ENCODE data around the gene POLG.
"Not testable (repeated sequence)": the region's sequence is repeated elsewhere in the genome, so short reads cannot be mapped to it uniquely, and the experiment has no call there.

Gene POLG

GRCh38 chr15:89301304-89302089 is 33.1 kb downstream of the POLG start:
- H3K27ac ChIP-seq, result no peak overlapping the region
- no peak for DNase-seq (ENCODE audit: low read depth, low spot score)

DNA sequence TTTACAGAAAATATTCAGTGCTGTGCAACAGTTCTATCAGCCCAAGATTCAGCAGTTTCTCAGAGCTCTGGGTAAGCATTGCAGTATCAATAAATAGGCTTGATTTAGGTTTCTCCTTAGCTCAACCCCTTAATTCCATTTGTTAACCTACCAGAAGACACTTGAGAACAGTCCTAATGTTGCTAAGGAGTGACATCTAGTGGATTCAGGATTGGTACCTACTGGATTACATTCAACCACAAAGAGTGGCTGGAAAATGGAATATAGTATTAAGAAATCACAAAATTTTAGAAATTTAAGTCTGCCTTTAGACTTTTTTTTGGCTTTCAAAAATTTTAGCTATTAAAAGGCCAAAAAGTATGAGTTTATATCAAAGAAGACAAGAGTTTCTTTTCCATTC is 34.7 kb downstream of the POLG start:
- H3K27ac ChIP-seq, result no peak overlapping the region
- no peak for DNase-seq (ENCODE audit: low read depth, low spot score)

DNA sequence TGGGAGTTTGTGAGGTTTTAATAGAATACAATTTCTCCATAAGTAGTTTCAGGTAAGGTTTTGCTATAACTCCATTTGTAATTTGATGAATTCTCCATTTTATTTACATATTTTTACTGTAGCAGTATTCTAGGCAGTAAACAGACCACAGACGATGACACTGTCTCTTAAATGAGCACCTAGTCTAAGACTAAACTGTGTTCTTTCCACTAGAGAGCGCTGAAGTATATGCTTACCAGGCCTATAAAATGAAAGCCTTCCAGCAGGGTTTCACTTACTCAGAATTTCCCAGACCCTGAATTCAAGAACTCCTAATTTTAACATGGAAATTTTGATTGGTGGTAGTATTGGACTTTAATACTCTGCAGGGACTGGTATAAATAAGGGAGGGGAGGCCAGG is 41.6 kb downstream of the POLG start:
- no peak for DNase-seq (ENCODE audit: low read depth, low spot score)

DNA sequence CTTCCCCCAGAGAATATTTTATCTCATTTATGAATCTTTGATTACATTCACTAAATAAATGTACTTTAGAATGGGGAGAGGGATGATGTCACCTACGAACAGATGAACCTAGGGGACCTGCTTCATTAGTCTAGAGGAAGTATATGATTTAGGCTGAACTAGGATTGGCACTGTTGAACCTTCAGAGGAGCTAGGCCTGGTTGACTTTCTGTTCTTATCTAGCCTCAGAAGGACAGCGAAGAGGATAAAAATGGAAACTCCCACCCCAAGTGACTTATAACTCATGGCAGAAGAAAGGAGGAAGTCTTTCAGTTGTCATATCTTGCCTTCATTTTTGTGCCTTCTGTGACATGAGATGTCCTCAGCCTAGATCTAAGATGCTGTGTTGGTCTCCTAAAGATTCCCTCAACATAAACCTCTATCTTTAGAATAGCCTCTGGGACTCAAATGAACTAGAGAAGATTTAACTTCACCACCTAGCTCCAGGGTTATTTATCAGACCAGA is 42.6 kb downstream of the POLG start:
- no peak for DNase-seq (ENCODE audit: low read depth, low spot score)

More for the DNA sequence above, 41.6 kb downstream of the POLG start:
- H3K27ac ChIP-seq, result no peak overlapping the region

DNA sequence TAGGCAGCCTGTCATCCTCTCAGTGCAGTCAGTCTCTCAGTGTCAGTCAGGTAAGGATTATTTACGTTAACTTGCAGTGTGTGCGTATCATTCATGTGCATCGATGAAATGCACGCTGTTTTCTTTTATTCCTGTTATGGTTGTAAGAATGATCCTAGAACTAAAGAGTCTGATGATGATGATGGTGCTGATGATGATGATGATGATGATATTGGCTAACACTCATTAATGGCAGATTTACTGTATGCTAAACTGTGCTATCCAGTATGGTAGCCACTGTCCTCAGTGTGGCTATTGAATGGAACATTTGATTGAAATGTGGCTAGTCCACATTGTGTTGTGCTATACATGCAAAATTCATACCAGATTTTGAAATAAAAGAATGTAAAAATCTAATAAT is 51.4 kb downstream of the POLG start:
- no peak overlapping the region for H3K27ac ChIP-seq
- DNase-seq (ENCODE audit: low read depth, low spot score), result no peak

More for the DNA sequence above, 42.6 kb downstream of the POLG start:
- no peak overlapping the region for H3K27ac ChIP-seq

- no peak overlapping the region for H3K27ac ChIP-seq
- DNase-seq (ENCODE audit: low read depth, low spot score), result no peak
Measured at GRCh38 chr15:89282631-89283030, 52.0 kb downstream of the POLG start.

DNA sequence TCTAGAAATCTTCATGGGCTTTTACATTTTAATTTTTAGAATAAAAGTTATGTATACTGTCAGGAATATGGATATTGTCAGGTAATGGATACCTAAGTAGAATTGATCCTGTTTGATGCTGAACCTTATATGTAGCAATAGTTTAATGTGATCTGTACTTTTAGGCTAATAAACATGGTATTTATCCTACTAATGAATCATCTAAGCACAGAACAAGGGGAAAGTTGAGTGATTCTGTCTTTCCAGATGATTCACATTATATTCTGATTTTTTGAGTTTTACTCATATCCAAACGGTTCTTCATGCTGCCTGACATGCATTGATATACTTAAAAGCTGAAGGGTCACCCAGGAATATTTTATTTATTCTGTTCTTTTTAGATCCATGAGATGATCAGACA is 56.3 kb downstream of the POLG start:
- no peak overlapping the region for H3K27ac ChIP-seq

DNA sequence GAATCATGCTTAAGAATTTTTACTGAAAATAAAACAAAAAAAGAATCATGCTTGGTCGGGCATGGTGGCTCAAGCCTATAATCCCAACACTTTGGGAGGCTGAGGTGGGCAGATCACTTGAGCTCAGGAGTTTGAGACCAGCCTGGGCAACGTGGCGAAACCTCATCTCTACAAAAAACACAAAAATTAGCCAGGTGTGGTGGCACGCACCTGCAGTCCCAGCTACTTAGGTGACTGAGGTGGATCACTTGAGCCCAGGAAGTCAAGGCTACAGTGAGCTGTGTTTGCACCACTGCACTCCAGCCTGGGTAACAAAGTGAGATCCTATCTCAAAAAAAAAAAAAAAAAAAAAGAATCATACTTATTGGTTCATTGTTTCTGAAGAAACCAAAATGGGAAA is 57.3 kb downstream of the POLG start:
- H3K27ac ChIP-seq; DNase-seq (ENCODE audit: low read depth, low spot score): not testable (repeated sequence)

More for the DNA sequence above, 56.3 kb downstream of the POLG start:
- no peak for DNase-seq (ENCODE audit: low read depth, low spot score)
